ENCODE results near the gene GPR15LG.
A peak's percentile ranks its signal among the peaks of the same experiment; 100 is the strongest.

DNA sequence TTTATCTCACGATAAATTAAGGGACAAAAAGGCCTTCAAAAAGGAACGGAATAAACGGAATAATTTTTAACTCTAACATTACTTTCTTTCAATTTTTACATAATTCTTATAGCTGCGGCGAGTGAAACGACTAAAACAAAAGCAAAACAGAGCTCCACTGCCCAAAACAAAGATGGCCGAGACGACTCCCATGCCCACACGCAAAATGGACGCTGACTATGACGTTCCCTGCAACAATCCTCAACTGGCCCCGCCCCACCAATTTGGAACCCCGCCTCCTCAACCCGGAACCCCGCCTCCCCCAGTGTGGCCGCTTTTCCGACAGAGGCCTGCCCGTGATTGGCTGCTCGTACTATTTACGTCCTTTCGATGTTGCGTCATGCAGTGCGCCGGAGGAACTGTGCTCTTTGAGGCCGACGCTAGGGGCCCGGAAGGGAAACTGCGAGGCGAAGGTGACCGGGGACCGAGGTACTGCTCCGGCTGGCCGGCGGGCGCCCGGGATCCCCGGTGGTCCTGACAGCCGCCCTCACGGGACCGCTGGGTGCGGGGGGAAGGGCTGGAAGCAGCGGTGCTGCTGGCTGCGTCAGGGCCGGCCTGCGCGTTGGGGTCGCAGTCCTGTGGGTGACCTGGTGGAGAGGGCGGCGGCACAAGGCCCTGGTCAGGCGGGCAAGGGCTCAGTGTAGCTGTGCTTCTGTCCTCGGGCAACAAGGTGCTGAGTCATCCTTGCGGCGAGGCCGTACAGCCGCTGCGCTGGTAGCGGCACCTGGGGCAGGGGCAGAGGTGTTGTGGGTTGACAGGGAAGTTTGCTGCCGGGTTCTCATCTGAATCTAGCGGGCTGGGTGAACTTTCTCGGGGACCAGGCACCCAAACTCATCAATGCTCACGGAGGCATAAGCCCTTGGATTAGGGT is 34.2 kb upstream of the GPR15LG start, which contains the start of gene GHITM:
- TF ChIP-seq CTCF (IDR thresholded peaks at IDR 0.05; ENCODE audit: low read length) (peak; percentile 12; the same call in 1 of the 2 replicates), EZH2 (IDR thresholded peaks at IDR 0.05; ENCODE audit: borderline replicate concordance, low read length) (no peak)
